Loucy (cell line): ENCODE data around the gene PDE6C.

Experiments used
- CTCF ChIP-seq: fragments of 200-600 bp; sonication (generic); conservative IDR thresholded peaks from 2 replicates; pipeline ENCODE4 v1.5.1; 2014; ENCODE audit warnings: mild to moderate bottlenecking, antibody characterized with exemption, low read length
- EZH2phosphoT487 ChIP-seq: fragments of 200-600 bp; IDR thresholded peaks from 2 replicates; pipeline ENCODE4 v1.6.1; 2018; ENCODE audit warnings: antibody characterized with exemption, mild to moderate bottlenecking, moderate library complexity, borderline replicate concordance

DNA sequence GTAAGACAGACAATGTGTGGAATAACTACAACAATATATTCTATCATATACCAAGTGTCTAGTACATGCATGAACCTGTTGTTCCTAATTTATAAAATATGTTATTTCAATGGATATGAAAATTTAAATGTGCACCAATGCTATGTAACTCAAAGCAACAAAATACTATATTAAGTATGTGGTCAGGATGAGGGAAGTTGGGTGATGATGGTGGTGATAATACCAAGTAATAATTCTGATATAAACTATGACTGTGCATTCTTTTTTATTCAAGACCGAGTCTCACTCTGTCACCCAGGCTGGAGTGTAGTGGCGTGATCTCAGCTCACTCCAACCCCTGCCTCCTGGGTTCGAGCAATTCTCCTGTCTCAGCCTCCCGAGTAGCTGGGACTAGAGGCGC lies 92.1 kb downstream of the PDE6C start:
- TF ChIP-seq EZH2phosphoT487, result no peak
- no peak for TF ChIP-seq CTCF
